Fibroblast of gingiva (primary cell): ENCODE data around the gene KLHL29.

Experiments used
- DNase-seq: peaks from one replicate; pipeline ENCODE4 v3.0.0-alpha.2; 2011; ENCODE audit warnings: low read depth

The KLHL29 gene

DNA sequence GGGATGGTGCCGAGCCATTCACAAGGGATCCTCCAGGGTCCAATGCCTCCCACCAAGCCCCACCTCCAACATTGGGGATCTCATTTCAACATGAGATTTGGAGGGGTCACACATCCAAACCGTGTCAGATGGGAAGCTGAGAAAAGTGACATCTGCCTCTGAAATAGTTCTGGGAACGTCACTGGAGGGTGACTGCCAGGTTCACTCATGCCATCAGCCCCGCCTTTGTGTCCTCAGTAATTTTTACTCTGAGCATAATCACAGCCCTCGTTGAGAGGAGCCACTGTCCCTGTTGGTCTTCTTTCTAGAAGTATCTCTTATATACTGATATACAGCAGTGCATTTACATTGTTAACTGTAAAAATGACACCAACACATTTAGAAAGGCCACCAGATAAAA, 67.4 kb downstream of the KLHL29 start:
- no peak for DNase-seq

DNA sequence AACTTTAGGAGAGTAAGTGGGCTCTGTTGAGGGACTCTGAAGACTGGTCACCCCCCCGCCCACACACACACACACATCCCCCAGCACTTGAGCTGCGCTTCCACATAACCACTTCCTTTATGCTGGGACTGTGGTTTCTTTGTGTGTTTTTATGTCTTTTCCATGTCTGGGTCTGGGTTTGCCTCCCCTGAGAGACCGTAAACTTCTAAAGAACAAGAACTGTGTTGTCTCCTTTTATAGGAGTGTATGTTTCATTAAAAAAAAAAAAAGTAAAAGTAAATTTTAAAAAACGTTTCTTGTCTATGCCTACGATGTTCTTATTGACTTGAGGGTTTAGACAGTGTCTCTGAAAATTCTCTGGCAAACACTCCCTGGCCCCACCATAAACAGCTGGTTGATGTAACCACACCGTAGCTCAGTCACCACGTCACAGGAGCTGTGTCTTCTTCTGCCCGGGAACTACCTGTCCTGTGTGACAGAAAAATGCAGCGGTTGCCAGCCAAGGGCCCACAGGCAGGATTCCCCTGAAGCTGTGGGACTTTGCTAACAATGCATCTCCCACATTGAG, 68.0 kb downstream of the KLHL29 start:
- no peak for DNase-seq

DNA sequence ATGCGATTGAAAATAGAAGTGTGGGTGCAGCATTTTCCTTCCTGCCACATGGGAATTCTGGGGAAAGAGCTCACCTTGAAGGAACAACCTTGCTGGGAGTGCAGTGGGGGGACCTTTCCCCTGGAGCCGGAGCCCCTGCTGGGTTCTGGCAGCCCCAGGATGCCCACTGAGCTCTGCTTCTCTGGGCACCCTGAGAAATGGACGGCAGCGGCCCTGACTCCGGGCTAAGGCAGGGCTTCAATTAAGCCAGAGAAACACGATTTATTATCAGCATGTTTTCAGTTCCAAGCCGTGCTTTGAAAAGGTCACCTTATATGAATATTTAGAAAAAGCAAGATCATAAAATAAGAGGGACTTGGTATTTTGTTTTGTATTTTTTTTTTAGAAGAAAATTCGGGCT, 68.5 kb downstream of the KLHL29 start:
- no peak for DNase-seq

DNA sequence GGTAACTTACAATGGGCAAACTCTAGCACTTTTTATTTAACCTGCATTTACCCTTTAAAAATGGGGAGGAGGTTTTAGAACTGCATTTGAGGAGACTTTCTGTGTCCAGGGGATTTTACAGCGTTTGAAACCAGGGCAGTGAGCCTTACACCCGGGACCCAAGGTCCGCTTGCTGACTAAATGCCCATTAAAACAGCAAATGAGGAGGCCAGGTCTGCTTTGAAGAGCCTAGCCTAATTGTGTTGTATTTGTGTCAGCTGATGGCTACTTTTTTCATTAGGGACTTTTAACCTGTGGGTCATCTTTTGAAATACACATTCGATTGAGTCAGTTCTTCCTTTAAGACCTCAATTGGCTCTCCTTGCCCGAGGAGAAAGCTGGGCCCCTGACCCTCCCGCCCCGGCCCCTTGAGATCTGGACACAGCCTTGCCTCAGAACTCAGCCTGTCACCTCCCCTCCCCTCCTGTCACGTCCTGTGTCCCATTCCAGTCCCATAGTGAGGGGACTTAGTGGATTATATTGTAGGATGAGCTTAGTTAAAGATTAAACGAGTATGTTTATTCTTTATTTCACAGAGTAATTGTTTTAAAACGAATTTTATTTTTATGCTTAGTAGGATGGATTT, 69.0 kb downstream of the KLHL29 start:
- DNase-seq, result no peak

DNA sequence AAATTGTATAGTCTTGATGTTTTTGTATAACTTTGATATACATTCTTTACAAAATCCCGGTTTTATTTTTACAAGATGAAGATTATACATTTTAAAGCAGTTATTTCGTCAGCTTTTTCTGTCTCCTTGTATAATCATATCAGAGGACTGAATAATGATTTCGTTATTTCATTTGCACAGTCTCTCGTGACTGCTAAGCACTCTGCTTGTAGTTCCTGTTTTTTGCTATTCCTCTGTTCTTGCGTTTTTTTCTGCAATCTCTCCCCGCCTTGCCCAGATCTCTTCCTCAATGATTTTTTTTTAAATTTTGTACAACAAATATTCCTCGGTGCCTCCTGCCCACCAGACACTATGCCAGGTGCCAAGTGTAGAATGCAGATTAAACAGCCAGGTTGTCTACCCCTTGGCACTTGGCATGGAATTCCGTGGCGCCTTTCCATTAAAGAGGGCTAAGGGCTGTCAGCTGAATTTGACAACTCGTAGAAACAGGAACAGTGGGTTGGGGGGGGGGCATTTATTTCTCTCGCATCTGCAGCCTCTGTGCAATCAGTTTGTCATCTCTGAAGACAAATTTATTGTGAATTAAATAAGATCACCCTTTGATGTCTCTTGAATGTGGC, 69.6 kb downstream of the KLHL29 start:
- DNase-seq, result no peak

DNA sequence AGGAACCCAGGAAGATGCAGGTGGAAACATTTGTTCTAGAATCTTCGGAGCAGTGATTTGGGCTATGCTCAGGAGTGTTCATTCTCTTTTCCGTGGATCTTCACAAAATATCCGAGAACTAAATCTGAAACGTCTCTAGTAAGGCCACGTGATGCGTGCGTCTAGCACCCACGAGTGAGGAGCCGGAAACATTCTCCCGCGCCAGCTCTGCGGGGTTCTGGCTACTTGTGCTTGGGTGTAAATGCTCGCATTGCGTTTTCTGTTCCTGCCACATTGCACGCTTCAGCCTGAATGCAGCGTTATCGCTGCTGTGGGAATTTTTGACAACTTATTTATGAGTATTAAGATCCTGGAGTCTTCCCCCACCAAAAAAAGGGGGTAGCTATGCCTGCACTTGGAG, 71.4 kb downstream of the KLHL29 start:
- DNase-seq, result no peak

DNA sequence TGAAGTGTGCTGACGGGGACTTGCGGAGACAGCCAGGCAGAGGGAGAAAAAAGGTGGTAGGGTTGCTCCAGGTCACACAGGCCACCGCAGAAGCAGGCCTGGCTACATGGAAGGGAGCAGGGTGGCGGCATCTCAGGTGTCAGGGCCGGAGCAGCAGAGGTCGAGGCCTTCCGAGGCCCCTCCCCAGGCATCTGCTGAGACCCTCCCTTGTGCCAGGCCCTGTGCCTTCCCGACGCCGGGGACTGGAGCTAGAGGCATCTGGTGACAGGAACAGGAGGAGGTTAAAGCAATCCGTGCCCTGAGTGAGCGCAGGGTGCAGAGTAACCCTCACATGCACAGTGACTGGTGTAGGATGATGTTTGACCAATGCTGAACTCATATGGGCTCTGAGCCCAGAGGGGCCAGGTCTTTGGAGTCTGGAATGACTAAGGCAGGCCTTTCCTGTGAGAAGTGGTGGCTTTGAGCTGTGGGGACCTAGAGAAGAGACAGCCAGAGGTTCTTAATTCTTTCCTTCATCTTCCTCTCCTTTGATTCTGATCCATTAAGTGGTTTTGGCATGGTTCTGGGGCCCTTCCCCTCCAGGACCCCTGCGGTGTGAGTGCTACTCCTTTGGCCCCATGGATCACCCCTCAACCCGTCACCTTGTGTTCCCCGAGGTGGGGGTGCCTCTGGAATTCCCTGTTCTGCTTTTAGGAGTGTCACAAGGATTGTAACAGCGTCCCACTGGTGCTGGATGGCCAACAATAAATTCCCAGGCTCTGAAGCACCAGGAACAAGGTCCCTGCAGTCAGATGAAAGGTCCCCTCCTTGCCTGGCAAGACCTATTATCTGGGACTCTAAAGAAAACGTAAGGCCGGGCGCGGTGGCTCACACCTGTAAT, 72.1 kb downstream of the KLHL29 start:
- DNase-seq, result no peak

DNA sequence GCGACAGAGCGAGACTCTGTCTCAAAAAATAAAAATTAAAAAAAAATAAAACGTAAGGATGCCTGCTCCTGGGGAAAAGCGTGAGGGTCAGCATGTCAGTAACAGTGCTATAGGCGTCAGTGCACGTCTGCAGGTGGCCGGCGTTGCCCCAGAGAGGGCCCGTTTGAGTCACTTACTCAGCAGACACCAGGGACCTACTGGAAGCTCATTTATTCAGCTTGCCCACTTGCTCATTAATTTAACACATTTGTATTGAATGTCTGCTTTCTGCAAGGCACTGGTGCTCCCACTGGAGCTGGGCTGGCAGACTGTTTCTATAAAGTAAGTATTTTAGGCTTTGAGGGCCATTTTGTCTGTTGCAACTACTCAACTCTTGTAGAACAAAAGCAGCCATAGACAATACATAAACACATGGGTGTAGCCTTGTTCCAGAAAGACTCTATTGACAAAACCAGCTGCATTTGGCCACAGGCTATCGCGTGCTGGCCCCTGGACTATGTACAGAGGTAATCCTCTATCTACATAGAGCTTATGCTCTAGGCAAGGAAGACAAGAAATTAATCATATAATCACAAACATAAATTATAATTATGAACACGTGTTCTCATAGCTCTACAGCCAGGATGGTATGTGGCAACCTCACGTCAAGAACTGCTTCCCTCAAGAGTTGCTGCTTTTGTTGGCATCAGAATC, 73.2 kb downstream of the KLHL29 start:
- DNase-seq, result peak; percentile 55

DNA sequence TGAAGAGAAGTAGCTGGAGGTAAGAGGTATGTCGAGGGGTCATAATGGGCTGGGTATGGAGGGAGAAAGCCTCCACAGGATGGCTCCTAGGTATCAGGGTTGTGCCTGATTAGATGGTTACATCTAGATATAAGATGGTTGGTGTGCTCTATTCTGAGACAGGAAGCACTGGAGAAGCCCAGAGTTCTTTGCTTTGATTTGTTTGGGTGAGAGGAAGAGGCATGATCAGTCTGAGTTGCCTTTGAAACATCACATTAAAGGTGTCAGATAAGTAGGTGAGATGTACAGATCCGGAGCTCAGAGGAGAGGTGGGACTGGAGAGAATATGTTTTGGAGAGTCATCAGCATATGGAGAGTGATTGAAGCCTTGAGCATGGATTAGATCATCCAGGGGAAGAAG, 74.1 kb downstream of the KLHL29 start:
- no peak for DNase-seq

DNA sequence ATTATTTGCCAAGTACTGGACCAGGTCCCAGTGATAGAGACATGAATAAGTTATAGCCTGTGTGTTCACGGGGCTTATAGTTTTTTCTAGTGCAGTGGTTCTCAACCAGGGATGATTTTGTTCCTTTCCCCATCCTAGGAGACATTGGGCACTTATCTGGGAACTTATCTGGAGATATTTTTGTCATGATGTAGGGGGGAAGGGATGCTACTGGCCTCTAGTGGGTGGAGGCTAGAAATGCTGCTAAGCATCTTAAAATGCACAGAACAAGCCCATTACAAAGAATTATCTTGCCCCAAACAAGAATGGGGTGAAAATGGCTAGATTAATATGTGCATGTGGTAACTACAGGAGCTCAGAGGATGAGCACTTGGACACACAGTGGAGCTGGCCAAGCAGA, 75.2 kb downstream of the KLHL29 start:
- DNase-seq, result no peak

DNA sequence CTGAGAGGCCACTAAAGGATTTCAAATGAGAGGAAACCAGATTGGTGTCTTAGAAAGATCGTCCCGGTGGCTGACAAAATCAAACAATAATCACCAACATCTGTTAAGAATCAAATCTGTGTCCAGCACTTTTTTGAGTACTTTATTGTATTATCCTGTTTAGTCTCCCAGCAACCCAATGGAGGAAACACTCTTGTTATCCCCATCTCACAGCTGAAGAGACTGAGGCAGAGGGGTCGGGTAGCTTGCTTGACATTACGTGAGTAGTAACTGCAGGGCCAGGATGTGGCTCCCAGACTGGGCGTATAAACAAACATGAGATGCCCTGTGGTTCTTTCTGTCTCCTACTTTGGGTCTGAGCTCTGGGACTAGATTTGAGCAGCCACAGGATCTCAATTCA, 76.0 kb downstream of the KLHL29 start:
- no peak for DNase-seq

DNA sequence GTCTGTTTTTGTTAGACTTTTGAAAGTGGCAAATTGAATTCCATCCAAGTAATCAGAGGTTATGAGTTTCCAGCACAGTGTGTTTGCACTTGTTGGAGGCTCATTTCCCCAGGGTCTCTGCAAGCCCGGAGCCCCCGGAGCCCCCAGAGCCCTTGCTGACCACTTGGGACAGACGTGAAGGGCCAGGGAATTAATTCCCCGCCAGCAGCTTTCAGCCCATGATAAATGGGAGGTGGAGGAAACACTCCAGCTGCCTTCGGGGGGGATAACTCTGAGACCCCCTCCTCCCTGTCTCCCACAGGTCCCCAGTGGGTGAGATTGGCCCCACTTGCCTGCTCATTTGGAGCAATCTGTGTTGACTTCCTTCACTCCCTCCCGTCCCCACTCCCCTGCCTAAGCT, 79.2 kb downstream of the KLHL29 start:
- no peak for DNase-seq

DNA sequence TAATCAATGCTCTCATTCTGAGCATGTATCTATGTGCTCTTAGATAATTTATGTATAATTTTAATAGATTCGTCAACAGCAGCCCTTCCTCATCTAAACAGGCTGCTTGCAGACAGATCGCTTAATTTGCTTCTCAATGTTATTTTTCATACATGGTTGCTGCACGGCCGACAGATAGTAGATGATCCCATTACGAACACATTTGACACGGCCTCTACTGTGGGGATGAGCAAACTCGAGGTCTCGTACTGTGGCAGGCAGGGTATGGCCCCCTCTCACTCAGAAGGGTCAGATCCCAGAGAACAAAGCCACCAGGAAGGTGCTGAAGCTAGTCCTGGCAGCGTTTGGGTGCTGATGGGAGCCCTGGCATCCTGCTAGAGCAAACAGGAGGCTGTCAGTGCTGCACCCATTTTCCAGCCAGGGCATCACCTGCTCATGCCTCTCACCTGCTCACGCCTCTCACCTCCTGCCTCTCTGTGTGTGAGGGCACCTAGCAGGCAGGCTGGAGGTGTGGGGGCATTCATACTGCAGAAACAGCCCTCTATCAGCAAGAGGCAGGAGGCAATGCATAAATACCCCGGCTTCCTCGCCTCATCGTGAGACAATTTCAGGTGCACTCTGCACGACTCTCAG, 80.0 kb downstream of the KLHL29 start:
- no peak for DNase-seq

DNA sequence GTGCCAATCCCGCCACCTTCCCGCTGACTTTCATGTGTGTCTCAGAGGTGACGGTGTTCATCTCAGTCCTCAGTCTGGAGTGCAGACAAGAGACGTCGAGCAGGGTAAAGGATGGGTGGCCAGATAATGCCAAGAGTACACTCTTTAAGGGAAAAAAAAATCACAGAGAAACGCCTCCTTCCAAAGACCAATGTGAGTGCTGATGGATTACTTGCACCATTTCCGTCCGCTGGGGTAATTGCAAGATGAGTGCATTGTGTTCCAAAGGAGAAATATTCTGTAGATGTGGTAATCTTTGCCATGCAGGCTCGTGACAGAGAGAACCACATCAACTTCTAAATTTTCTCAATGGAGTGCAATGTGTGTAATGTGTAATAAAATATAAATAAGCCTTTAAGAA, 81.0 kb downstream of the KLHL29 start:
- DNase-seq, result peak; percentile 13

DNA sequence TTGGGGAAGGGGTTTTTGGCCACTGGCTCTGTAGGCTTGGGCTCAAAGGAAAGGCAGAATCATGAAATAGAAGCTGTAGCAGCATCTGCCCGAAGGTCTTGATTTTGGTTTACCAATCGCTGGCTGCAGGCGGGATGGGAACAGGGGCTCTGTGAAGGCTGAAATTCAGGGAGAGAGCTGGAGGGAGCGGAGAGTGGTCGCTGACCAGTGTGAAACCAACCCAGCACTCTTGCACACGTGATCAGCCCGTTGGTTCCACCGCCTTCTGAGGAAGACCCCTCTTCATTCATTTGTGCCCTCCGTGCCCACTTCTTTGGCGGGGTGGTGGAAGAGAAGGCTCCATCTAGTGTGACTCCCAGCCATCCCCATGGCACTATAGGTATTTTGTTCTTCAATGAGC, 82.6 kb downstream of the KLHL29 start:
- no peak for DNase-seq

DNA sequence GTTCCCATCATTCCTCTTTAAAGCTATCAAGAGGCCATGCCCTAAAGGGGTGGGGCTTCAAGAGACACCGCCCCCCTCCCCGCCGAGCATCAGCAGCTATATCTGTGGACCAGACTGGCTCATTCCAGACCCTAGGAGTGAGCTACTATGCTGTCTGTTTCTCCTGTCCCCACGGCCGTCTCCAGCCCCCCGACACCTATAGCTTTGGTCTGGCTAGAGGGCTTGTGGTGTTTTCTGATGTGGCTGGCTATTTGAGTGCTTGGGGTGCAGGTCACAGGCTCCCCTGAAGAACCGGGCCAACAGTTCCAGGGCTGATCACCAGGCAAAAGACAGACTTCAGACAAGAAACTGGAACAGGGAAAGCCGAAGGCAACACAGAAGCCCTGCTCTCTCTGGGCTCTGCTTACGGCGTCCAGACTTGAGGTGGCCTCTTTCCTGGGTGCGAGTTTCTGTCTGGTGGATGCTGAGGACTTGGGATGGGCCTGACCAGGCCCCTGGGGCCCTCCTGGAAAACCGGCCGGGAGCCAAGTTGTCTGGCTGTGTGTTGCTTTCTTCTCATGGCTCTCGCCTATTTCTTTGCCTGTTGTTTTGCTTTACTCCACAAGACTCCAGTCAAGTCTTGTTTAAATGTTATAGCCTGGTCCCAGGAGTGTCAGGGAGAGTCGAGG, 83.6 kb downstream of the KLHL29 start:
- no peak for DNase-seq

DNA sequence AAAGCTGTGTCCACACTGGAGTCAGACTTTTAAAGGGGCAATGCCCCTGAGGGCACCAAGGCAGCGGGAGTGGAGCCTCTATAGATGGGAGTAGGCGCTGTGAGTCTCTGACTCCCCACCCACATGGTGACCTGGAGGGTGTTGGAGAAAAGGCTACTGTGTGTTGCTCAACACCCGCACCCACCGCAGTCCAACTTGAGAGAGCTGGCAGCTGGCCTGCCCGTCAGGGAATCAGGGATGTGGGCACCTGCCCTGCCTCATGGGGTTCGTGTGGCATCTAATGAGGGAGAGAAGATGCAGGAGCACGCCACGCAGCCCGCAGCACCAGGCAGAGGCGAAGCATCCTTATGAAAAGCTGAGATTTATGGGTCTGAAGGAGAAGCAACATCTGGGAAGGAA, 84.2 kb downstream of the KLHL29 start:
- no peak for DNase-seq

DNA sequence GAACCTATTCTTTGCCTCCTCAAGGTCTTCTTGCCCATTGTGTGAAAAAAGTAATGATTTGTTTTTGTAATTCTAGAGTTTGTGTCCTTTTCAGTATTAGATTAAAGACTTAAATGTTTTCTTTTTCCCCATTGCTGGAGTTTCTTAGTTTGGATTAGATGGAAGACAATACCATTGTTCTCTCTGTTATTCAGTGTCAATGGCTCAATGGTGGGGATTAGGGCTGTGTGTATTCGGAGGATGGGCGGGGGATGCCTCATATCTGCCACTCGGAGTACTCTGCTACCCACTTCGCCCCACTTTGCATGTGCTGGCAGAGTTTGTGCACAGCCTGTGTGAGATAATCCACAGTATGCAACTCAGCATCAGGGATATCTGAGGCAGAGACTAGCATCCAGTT, 90.1 kb downstream of the KLHL29 start:
- no peak for DNase-seq

DNA sequence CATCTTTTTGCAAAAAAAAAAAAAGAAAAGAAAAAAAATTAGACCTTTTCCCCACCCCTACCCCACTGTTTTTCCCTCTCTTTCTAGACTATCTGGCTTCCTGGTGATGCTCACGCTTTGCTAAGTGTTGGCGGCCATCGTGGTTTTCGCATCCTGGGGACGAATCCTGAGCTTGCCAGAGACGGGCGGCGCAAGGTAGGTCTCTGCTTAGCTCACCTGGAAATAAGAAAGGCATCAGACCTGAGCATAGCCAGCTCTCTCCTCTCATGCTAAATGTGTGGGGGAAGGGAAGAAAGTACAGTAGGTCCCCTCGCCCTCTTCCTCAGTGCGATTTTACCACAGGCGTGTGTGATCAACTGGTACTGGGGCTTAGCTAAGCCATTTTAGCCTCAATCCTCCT, 90.5 kb downstream of the KLHL29 start:
- no peak for DNase-seq

DNA sequence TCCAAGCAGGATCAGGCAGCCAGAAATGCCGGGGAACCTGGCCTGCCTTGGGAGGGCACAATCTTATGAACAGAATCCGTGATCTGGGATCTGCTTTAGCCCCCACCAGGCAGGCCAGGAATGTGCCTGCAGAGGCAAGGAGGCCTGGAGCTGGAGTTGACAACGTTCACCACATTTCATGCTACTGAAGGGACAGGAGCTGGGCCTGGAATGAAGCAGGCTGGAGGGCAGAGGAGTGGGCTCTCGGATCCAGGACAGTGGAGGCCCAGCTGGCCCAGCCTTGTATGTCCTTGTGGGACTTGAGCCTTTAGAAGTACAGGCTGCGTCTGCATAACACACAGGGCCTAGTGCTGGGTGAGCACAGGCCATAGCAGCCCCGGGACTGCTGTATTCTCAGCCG, 91.8 kb downstream of the KLHL29 start:
- DNase-seq, result no peak

DNA sequence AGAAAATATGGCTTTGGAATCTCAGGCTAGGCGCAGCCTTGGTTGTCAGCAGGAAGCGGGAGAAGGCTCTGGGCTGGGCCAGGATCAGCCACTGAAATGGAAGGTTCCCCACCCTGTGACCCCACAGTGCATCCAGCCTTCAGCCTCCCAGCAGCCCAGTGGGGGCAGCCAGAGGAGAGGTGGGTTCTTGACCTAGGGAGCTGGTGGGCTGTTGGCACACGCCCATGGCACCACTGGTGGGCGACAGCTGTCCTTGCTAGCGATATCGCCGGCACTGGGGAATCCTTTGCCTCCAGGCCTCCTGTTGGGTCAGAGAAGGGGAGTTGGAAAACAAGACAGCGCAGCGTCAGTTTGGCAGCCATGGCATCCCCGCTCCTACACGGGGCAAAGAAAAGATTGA, 92.4 kb downstream of the KLHL29 start:
- no peak for DNase-seq
